HepG2 (cell line): ENCODE measurements around the gene NACC2. TPM values are rescaled to one million over a fixed set of nuclear protein-coding genes. Genes with fewer than 3 reads are reported as not detected.

Source experiments
- BATF2 ChIP-seq: sonication (generic); formaldehyde crosslinking; IDR thresholded peaks from 2 replicates; pipeline ENCODE4 v1.8.0; 2022; ENCODE audit warnings: mild to moderate bottlenecking, missing genetic modification reagents, moderate library complexity
- DBP ChIP-seq: sonication (generic); formaldehyde crosslinking; IDR thresholded peaks from 2 replicates; pipeline ENCODE4 v1.4.0; 2020; ENCODE audit warnings: missing genetic modification reagents; ENCODE audit errors: not compliant biosample characterization
- GATAD2A ChIP-seq: IDR thresholded peaks from 2 replicates; pipeline ENCODE4 v1.6.1; 2016
- HNF4A ChIP-seq: sonication (generic); formaldehyde crosslinking; IDR thresholded peaks from 2 replicates; pipeline ENCODE4 v1.4.0; 2020; ENCODE audit warnings: missing genetic modification reagents
- KLF12 ChIP-seq: sonication (generic); formaldehyde crosslinking; IDR thresholded peaks from 2 replicates; pipeline ENCODE4 v1.4.0; 2020; ENCODE audit warnings: missing genetic modification reagents, borderline replicate concordance
- NFIC ChIP-seq: IDR thresholded peaks from 2 replicates; pipeline ENCODE4 v1.6.1; 2012; ENCODE audit warnings: mild to moderate bottlenecking, low read length, inconsistent platforms
- NFYC ChIP-seq: IDR thresholded peaks from 2 replicates; pipeline ENCODE4 v1.6.1; 2016; ENCODE audit warnings: missing genetic modification reagents, missing compliant biosample characterization
- NR1H2 ChIP-seq: sonication (generic); formaldehyde crosslinking; IDR thresholded peaks from 2 replicates; pipeline ENCODE4 v1.8.1; 2022; ENCODE audit warnings: low read depth, missing genetic modification reagents, borderline replicate concordance
- PHF21A ChIP-seq: sonication (generic); formaldehyde crosslinking; IDR thresholded peaks from 2 replicates; pipeline ENCODE4 v1.5.0; 2020; ENCODE audit warnings: mild to moderate bottlenecking, missing genetic modification reagents
- TBL1XR1 ChIP-seq: fragments of 150-350 bp; IDR thresholded peaks from 2 replicates; pipeline ENCODE4 v1.6.1; 2014; ENCODE audit warnings: borderline replicate concordance, low read length; ENCODE audit not compliant: partially characterized antibody
- ZFY ChIP-seq: sonication (generic); formaldehyde crosslinking; IDR thresholded peaks from 2 replicates; pipeline ENCODE4 v1.4.0; 2020; ENCODE audit warnings: missing genetic modification reagents
- ZKSCAN1 ChIP-seq: fragments of 150-350 bp; IDR thresholded peaks from 2 replicates; pipeline ENCODE4 v1.6.1; 2014; ENCODE audit warnings: low read length
- ZNF225 ChIP-seq: sonication (generic); formaldehyde crosslinking; IDR thresholded peaks from 2 replicates; pipeline ENCODE4 v1.4.0; 2020; ENCODE audit warnings: mild to moderate bottlenecking, missing genetic modification reagents
- ZNF432 ChIP-seq: sonication (generic); formaldehyde crosslinking; IDR thresholded peaks from 2 replicates; pipeline ENCODE4 v1.5.0; 2020; ENCODE audit warnings: missing genetic modification reagents, mild to moderate bottlenecking, borderline replicate concordance
- ZNF446 ChIP-seq: sonication (generic); formaldehyde crosslinking; IDR thresholded peaks from 2 replicates; pipeline ENCODE4 v1.5.0; 2020; ENCODE audit warnings: mild to moderate bottlenecking, missing genetic modification reagents
- ZNF460 ChIP-seq: sonication (generic); formaldehyde crosslinking; IDR thresholded peaks from 2 replicates; pipeline ENCODE4 v1.5.1; 2020; ENCODE audit warnings: missing genetic modification reagents, mild to moderate bottlenecking, borderline replicate concordance
- ZNF737 ChIP-seq: sonication (generic); formaldehyde crosslinking; IDR thresholded peaks from 2 replicates; pipeline ENCODE4 v1.5.0; 2020; ENCODE audit warnings: missing genetic modification reagents, mild to moderate bottlenecking, borderline replicate concordance
- ZNF790 ChIP-seq: sonication (generic); formaldehyde crosslinking; IDR thresholded peaks from 2 replicates; pipeline ENCODE4 v1.8.0; 2022; ENCODE audit warnings: missing genetic modification reagents, mild to moderate bottlenecking, borderline replicate concordance
- ZSCAN29 ChIP-seq: sonication (generic); formaldehyde crosslinking; conservative IDR thresholded peaks from 2 replicates; pipeline ENCODE4 v1.4.0; 2020; ENCODE audit warnings: mild to moderate bottlenecking, missing genetic modification reagents
- ZZZ3 ChIP-seq: sonication (generic); formaldehyde crosslinking; IDR thresholded peaks from 2 replicates; pipeline ENCODE4 v1.4.0; 2020; ENCODE audit warnings: missing genetic modification reagents, mild to moderate bottlenecking, borderline replicate concordance
- polyA plus RNA-seq, 8 experiments: library from polyadenylated mRNA; depleted of rRNA in 3 of 8; stranded (reverse) in 7 of 8; unstranded in 1 of 8; fragments of >200 nt; fragmentation: Illumina TruSeq in 4 of 8; extraction: Trizol in 4 of 8; gene quantifications; 2 replicates each; pipeline versions ENCODE4 v1.2.1 to v1.2.3, GENCODE V29; 2011 to 2016; ENCODE audit warnings: low read depth in 4 of 8, missing spikeins in 1 of 8, mixed read lengths in 1 of 8; ENCODE audit not compliant: insufficient read depth in 1 of 8
- total RNA-seq, 5 experiments: library from RNA; depleted of rRNA; stranded (reverse); fragments of >200 nt; fragmentation: Illumina TruSeq; extraction: Trizol; gene quantifications; 2 replicates each; pipeline ENCODE4 v1.2.3, GENCODE V29; 2016; ENCODE audit warnings: low read depth in 1 of 5
- TF ChIP-seq, protein P1 (sequence below): sonication (generic); formaldehyde crosslinking; IDR thresholded peaks from 2 replicates; pipeline ENCODE4 v1.5.0; 2020; ENCODE audit warnings: missing genetic modification reagents
- TF ChIP-seq, protein P2 (sequence below): sonication (generic); formaldehyde crosslinking; IDR thresholded peaks from 2 replicates; pipeline ENCODE4 v1.8.1; 2022; ENCODE audit warnings: low read depth, mild to moderate bottlenecking, missing genetic modification reagents
- TF ChIP-seq, protein P3 (sequence below): sonication (generic); formaldehyde crosslinking; conservative IDR thresholded peaks from 2 replicates; pipeline ENCODE4 v1.8.0; 2022; ENCODE audit warnings: missing genetic modification reagents

Gene NACC2
- total and polyA plus RNA-seq, 2 of the 13 experiments (the other 11 are each of a cell fraction or from before 2014, with no cell fraction given), result 5.9 to 12.3 TPM

GRCh38 chr9:136093995-136094881, 851 bp downstream of the NACC2 start (continued):
- TF ChIP-seq KLF12 (CRISPR knock-in tag) (no peak; the same call in 1 of the 2 replicates), GATAD2A (CRISPR knock-in tag) (no peak; the same call in 1 of the 2 replicates), NFYC (CRISPR knock-in tag) (peak; percentile 68), ZNF432 (CRISPR knock-in tag) (no peak), DBP (CRISPR knock-in tag) (no peak), ZKSCAN1 (no peak), ZFY (peak; percentile 93), ZNF790 (CRISPR knock-in tag) (no peak), TBL1XR1 (no peak), ZNF225 (no peak), NR1H2 (CRISPR knock-in tag) (no peak), HNF4A (CRISPR knock-in tag) (peak; percentile 42; the same call in 1 of the 2 replicates), ZNF446 (no peak; the same call in 1 of the 2 replicates), PHF21A (peak; percentile 83), ZZZ3 (CRISPR knock-in tag) (no peak), ZNF737 (no peak; the same call in 1 of the 2 replicates), BATF2 (no peak), NFIC (no peak), ZSCAN29 (CRISPR knock-in tag) (no peak), ZNF460 (CRISPR knock-in tag) (no peak)
- TF ChIP-seq, protein P1, sequence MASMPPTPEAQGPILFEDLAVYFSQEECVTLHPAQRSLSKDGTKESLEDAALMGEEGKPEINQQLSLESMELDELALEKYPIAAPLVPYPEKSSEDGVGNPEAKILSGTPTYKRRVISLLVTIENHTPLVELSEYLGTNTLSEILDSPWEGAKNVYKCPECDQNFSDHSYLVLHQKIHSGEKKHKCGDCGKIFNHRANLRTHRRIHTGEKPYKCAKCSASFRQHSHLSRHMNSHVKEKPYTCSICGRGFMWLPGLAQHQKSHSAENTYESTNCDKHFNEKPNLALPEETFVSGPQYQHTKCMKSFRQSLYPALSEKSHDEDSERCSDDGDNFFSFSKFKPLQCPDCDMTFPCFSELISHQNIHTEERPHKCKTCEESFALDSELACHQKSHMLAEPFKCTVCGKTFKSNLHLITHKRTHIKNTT (CRISPR knock-in tag), result no peak
- TF ChIP-seq, protein P2, sequence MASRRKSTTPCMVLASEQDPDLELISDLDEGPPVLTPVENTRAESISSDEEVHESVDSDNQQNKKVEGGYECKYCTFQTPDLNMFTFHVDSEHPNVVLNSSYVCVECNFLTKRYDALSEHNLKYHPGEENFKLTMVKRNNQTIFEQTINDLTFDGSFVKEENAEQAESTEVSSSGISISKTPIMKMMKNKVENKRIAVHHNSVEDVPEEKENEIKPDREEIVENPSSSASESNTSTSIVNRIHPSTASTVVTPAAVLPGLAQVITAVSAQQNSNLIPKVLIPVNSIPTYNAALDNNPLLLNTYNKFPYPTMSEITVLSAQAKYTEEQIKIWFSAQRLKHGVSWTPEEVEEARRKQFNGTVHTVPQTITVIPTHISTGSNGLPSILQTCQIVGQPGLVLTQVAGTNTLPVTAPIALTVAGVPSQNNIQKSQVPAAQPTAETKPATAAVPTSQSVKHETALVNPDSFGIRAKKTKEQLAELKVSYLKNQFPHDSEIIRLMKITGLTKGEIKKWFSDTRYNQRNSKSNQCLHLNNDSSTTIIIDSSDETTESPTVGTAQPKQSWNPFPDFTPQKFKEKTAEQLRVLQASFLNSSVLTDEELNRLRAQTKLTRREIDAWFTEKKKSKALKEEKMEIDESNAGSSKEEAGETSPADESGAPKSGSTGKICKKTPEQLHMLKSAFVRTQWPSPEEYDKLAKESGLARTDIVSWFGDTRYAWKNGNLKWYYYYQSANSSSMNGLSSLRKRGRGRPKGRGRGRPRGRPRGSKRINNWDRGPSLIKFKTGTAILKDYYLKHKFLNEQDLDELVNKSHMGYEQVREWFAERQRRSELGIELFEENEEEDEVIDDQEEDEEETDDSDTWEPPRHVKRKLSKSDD (CRISPR knock-in tag), result no peak
- TF ChIP-seq, protein P3, sequence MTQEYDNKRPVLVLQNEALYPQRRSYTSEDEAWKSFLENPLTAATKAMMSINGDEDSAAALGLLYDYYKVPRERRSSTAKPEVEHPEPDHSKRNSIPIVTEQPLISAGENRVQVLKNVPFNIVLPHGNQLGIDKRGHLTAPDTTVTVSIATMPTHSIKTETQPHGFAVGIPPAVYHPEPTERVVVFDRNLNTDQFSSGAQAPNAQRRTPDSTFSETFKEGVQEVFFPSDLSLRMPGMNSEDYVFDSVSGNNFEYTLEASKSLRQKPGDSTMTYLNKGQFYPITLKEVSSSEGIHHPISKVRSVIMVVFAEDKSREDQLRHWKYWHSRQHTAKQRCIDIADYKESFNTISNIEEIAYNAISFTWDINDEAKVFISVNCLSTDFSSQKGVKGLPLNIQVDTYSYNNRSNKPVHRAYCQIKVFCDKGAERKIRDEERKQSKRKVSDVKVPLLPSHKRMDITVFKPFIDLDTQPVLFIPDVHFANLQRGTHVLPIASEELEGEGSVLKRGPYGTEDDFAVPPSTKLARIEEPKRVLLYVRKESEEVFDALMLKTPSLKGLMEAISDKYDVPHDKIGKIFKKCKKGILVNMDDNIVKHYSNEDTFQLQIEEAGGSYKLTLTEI, result no peak
